ENCODE data around the gene SLCO2B1.

- no peak for TF ChIP-seq CTCF (IDR thresholded peaks at IDR 0.05; ENCODE audit: borderline replicate concordance, extremely low read depth, low read length, poor library complexity, severe bottlenecking)
- no peak for TF ChIP-seq EZH2 (IDR thresholded peaks at IDR 0.05; ENCODE audit: borderline replicate concordance, low read depth, low read length, severe bottlenecking)
These were observed 7.3 kb downstream of the SLCO2B1 start for GRCh38 chr11:75158241-75158640.
